Skin of body (tissue), 2 donors: ENCODE measurements around the gene ITGA1. TPM values are rescaled to one million over a fixed set of nuclear protein-coding genes. Genes with fewer than 3 reads are reported as not detected.
A peak's percentile ranks its signal among the peaks of the same experiment; 100 is the strongest.
"Not testable (repeated sequence)": the region's sequence is repeated elsewhere in the genome, so short reads cannot be mapped to it uniquely, and the experiment has no call there.

Source experiments
- DNase-seq: peaks from one replicate; lab custom pipeline; 2025; lab: John Stamatoyannopoulos, UW
- total RNA-seq: library from RNA; depleted of rRNA; stranded (reverse); fragments of >200 nt; gene quantifications from one replicate; pipeline ENCODE4 v1.2.3, GENCODE V29; 2014

ITGA1 gene
- total RNA-seq, 1 donor from 2014 or later, result 23.3 TPM

DNA sequence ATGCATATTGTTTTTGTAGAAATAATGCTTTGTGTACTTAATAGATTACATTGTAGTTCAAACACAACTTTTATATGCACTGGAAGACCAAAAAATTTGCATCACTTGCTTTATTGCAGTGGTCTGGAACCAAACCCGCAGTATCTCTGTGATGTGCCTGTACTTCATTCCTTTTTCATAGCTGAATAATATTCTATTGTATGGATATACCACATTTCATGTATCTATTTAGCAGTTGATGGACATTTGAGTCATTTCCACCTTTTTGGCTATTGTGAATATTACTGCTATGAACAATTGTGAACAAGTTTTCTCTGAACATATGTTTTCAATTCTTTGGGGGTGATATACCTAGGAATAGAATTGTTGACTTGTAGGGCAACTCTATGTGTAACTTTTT, 40.1 kb downstream of the ITGA1 start:
- no peak for DNase-seq

DNA sequence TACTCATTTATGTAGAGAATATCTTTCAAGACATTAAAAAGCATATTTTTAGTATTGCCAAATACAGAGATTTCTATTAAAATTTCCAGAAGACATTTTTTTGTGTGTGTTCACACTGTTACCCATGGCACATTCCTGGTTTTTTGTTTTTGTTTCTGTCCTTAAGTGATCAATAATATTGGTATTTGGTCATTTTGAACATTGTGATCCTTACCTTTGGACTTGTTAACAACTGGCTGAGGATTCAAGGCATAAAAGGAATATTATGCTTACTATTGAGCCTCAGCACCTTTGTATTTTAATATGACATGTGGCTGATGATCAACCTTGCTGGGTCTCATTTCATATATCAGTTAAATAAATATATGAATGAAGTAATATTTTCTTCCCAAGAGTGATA, 41.9 kb downstream of the ITGA1 start:
- DNase-seq, result no peak

DNA sequence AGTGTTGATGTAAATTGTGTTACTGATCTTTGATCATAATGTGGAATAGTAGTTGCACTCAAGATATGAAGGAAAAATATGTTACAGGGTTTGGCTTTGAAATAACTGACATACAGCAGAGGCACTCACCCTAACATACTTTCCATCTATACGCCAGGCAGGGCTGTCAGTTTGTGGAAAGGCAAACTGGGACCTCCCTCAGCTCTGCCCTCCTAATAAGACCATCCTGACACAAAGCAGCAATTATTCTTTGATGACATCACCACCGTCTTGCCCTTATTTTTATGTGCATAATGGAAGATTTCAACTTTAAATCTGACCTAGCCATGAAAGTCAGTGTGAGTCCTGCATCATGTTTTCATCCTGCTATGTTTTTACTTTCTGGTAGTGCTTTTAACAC, 42.9 kb downstream of the ITGA1 start:
- no peak for DNase-seq

DNA sequence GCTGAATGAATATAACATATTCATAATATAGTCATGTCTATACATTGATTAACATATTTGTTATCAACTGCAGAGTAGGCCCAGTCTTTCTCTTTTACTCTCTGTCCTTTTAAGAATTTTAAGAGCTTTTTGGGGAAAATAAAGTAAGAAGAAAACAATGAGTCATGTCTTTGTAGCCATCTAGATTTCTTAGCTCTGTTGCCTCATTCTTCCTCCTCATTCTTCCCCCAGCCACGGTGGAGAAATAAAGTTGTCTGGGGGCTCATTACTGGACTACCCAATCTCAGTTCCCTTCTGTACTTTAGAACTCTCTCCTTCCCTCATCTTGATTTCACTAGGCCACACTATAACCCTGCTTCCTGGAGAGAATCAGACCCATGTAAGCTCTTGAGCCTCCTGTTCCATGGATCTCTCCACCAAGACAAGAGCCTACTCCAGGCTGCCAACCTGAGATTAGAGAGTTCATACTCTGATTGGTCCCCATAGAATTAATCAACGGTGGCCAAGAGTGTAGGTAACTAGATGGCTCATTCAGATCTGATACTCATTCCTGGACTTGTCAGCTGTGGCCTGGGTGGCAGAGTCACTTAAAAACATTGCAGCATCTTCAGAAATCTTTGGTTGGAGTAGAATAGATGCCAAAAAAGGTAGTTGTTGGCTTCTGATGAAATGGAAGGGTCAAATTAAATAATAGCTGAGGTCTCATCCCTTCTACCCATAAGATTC, 44.2 kb downstream of the ITGA1 start:
- DNase-seq, result no peak

DNA sequence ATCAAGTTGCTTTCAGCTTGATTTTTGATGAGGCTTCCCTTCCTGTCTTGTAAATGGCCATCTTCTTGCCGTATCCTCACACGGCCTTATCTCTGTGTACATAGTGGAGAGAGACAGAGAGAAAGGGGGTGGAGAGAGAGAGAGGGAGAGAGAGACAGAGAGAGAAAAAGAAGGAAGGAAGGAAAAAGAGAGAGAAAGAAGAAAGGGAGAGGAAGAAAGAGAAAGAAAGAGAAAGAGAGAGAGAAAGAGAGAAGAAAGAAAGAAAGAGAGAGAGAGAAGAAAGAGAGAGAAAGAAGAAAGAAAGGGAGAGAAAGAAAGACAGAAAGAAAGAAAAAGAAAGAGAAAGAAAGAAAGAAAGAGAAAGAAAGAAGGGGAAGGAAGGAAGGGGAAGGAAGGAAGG, 46.6 kb downstream of the ITGA1 start:
- DNase-seq, result no peak

DNA sequence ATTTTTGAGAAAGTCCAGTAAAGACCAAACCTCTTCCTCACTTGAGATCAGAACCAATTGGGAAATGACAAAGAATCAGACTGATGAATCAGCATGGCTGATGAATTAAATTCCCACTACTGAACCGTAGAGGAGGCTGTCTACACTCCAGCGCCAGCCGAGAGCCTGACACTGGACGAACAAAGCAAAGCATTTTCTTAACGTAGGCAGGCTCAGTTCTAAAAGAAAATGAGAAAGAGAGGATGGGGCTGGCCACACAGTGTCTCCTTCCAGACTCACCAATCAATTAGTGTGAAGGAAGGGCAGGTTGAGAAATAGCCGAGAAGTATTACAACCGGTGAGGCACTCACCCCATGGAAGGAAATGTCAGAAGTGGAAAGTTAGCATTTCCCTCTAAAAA, 49.4 kb downstream of the ITGA1 start:
- DNase-seq, result no peak

DNA sequence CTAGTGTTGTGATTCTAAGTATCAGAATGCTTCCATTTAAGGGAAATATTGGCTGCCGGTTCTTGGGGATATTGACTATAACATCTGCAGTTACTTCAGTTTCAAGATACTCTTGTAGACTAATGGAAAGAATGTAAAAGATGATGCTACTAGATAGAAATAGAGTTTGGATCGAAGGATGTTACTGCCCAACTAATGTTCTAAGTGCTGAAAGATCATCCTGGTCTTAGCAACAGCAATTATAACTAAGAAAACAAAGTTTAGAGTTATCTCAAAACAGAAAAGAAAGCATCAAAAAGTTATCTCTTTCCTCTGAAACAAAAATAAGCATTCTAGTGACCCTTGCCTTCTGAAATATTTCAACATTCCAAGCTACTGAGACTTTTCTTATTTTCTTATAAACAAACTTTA, 49.9 kb downstream of the ITGA1 start:
- DNase-seq, result no peak

DNA sequence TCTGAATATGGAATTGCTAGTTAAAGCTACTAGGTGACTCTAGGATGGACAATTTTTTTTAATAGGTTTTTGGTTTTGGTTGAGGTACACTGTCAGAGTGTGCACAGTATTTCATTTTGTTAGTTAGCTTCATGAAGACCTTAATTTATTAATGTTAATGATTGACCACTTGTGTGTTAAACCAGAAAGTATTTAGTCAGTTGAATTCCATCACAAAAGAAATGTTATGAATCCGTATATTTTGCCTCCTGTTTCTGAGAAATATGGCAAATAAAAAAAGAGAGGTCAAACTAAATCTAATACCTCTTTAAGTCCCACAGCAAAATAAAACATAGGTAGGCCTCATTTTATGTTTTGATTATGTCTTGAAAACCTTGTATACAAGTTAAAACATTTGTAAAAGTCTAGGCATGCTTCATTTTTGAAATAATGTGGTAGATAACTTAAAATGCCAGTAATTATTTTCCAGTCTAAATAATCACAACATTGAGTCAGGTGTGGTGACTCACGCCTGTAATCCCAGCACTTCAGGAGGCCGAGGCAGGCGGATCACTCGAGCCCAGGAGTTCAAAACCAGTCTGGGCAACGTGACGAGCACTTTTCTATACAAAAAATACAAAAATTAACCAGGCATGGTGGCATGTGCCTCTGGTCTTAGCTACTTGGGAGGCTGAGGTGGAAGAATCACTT, 50.8 kb downstream of the ITGA1 start:
- no peak for DNase-seq

DNA sequence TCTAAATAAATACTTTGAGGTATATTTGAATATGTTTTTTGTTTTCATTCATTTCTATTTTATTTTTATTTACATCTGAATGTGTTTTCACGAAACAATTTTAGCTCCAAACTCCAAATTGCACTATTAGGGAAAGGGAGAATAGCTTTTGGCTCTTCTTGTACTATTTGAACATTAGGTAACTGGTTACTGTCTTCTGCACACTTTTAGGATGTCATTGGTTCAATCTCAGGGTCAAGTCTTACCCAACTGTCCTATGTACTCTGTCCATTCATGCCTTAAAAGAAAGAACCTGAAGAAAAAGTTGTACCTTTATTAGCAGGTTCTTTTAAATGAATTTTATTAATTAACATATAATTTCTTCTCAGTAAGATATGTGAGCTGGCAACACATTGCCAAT, 51.6 kb downstream of the ITGA1 start:
- no peak for DNase-seq

DNA sequence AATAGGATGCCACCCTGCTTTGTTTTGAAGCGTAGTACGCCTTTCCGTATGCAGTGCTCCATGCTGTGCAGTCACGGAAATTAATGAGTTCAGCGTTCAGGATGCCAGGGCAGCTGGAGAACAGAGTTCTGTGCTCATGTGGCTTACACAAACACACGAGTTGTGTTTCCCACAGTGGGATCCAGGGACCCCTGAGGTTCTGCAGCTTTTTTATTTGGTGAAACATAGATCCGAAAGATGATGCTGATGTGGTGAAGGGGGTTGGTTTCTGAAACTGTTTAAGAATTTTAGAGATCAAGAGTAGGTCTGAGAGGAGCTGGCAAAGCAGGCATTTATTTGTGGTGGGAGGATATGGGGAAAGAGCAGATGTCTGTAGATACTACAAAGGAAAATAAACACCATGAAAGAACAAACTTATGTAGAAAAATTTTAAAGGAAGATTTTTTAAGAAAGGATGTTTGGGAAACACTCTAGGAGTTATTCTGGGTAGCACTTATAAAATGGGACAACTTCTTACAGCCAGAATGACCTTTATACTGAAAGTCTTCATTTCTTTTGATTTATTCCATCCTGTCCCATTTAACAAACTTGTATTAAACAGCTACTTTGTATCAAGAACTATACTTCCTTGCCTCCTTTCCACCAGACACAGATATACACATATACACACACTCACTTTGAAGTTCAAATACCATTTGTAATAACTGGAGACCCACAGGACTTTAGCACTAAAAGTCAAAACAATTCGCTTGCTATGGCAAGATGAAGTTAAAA, 52.7 kb downstream of the ITGA1 start:
- DNase-seq, result peak; percentile 44

DNA sequence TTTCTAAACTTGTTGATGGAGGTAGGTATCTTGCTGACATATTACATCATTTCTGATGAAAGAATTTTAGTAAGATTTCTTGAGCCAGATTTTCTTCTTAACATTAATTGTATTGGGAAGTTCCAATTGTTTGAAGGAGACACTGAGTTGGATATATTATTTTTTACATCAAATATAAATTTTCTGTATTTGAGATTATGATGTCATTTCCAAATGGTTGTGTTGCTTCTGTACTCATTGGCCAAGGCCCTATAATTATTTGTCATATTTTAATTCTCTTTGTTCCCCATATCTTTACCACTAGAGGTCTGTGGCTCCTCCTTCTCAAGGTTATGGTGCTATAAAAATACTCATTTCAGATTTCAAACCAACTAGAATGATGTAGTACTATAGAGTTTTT, 53.4 kb downstream of the ITGA1 start:
- DNase-seq, result no peak

DNA sequence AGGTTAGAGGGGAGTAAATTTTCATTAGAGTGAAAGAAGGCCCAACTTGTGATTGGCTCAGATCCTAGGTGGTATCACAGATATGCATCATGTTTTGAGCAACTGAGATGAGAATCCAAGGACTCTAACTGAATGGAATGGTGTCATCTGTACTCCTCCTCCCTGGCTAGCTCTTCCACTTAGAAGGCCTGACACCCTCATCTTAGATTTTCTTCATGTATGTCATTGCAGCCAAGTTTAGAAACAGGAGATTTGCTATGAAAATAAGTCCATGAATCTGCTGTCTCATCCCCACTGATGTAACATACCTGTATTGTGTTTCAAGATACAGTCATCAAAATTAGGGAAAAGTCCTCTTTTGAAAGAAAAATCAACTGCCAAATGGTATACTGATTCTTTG, 54.4 kb downstream of the ITGA1 start:
- no peak for DNase-seq

DNA sequence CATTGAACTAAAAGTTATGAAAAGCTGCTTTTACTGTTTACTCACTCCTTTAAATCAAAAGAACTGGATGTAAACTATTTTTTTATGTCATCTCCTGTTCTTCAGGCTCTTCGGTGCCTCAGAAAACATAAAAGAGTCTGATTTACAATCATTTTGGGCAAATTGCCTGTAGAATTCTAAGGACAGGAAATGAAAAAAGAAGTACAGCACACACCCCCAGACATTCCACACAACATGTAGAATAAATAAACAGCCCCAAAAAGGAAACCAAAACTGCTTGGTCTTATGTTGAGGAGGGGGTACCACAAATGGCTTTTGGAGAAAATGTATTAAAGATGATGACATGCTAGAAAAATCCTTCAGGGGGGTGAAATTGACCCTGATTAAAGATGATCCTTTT, 57.2 kb downstream of the ITGA1 start:
- no peak for DNase-seq

DNA sequence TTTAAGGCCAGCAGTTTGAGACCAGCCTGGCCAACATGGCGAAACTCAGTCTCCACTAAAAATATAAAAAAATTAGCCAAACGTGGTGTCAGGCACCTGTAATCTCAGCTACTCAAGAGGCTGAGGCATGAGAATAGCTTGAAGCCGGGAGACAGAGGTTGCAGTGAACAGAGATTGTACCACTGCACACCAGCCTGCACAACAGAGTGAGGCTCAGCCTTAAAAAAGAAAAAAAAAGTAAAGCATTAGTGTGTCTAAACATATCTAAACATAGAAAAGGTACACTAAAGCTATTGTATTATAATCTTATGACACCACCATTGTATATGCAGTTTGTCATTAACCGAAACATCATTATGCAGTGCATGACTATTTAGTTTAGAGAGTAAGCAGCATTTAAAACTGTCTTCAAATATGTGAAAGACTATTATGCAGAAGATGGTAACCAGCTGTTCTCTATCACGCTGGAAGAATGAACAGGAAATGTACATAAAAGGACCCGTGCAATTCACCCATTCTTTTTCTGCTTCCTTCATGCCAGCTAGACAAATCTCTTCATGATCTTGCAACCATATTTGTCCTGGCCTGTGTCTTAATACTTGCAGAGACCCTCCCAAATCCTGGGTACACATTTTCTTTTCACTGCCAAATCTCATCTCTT, 58.6 kb downstream of the ITGA1 start:
- DNase-seq, result no peak

DNA sequence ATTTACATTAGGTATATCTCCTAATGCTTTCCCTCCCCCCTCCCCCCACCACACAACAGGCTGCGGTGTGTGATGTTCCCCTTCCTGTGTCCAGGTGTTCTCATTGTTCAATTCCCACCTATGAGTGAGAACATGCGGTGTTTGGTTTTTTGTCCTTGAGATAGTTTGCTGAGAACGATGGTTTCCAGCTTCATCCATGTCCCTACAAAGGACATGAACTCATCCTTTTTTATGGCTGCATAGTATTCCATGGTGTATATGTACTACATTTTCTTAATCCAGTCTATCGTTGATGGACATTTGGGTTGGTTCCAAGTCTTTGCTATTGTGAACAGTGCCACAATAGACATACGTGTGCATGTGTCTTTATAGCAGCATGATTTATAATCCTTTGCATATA, 61.0 kb downstream of the ITGA1 start:
- not testable (repeated sequence) for DNase-seq

DNA sequence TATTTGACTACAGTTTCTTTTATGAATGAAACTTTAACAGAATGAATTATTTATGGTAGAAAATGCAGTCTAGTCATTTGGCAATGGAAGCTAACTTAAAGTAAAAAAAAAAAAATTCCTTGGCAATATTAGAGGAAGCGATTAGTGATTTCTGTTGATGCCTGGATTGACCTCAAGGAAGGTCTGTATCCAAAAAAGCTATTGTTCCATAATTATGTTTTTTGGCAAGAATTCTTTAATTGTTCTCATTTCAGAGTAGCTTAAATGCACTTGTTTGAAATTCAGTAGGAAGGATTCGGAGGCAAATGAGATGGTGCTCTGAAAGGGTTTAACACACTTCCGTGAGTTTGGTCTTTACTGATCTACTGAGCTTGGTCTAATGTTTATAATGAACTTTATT, 61.8 kb downstream of the ITGA1 start:
- no peak for DNase-seq

DNA sequence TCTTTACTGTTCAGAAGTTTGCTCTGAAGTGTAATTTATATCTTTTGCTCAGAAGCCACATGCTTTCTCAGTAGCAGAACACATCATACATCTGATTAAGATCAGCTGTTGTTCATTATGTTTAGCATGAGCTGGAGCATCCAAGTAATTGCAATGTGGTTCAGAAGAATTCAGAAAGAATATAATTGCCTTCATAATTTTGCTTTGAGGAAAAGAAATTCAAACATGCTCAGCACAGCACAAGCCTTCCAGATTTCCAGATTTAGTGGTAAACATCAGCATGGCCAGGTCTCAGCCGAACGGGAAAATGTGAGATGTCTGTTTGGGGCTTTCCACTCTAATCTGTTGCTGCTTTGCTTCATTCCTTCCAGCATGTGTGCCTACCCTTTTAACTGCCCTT, 65.9 kb downstream of the ITGA1 start:
- peak; percentile 78 for DNase-seq

DNA sequence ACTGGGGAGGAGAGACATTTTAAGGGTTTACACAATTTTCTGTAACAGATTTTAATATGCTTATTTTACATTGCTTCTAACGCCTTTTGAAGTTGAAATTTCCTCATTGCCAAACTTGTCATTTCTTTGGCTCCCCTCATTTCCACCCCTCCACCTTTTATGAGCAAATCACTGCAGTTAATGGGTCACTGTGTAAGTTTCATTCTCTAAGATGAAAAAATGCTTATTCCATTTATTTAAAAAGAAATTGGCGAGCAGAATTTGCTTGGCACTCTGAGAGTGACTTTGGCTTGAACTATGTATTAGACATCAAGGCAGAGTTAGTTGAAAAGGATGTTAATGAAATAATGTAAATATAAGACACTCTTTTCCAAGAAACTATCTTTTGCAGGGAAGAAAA, 66.6 kb downstream of the ITGA1 start:
- no peak for DNase-seq

DNA sequence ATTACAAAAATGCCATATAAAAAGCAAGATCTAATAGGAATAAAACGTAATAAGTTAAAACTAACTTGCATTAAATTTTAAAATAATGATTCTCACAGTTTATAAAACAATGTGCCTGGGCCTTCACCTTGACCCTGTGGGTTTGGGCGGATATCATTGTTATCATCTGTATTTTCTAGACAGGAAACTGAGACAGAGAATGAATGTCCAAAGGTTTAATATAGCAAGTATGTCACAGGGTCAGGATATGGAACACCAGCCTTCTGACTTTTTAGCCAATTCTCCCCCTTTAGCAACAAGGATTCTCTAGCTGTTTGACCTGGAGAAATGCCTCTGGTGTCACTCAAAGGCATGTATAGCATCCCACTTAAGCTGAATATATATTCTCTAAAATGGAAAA, 67.2 kb downstream of the ITGA1 start:
- no peak for DNase-seq

DNA sequence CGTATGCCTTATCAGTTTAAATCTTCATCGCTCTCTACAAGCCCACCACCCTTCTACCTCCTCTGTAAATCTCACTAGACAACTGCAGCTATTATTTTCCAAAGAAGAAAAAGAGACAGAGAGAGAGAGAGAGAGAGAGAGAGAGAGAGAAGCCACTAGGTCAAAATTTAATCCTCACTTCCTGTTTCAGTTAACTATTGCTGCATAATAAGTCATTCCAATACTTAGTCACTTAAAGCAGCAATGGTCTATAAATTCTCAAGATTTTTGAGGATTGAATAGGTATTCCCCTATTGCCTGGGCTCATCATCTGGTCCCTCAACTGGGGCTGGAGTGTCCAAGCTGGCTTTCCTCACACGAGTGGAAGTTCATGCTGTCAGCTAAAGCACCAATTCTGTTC, 68.8 kb downstream of the ITGA1 start:
- DNase-seq, result no peak

DNA sequence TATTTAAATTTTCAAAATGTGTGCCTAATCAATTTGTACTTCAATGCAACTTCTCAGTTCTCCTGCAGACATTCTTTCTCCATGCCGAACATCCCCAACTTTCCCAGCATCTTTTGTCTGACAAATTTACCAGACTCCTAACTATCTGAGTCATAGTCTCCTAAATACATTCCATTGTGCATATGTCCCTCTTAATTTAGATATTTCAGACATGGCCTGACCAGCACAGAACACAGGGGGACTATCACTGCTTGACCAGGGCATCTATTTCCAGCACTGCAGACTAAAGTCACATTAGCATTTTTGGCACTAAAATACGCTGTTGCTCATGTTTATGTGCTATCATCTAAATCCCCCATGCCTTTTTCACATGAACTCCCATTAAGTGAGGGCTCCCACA, 71.9 kb downstream of the ITGA1 start:
- peak; percentile 73 for DNase-seq

DNA sequence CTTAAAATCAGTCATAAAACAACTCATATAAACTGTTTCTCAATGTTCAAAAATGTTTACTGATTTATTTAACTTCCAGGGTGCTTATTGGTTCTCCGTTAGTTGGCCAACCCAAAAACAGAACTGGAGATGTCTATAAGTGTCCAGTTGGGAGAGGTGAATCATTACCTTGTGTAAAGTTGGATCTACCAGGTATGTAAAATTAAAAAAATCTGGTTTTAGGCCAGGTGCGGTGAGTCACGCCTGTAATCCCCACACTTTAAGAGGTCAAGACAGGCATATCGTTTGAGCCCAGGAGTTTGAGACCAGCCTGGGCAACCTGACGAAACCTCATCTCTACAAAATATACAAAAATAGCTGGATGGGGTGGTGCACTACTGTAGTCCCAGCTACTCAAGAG, 73.7 kb downstream of the ITGA1 start:
- DNase-seq, result no peak
